HG03575 (cell line): Measurements from ENCODE around the gene GRIN3B.
"Not testable (repeated sequence)": the region's sequence is repeated elsewhere in the genome, so short reads cannot be mapped to it uniquely, and the experiment has no call there.

ENCODE experiments used
- ATAC-seq: cut with Tn5 transposase; IDR thresholded peaks from one replicate; pipeline ENCODE4 v1.9.1; 2021; ENCODE audit not compliant: unreplicated experiment, insufficient number of reproducible peaks, low FRiP score; ENCODE audit errors: extremely low read depth

Gene GRIN3B

GRCh38 chr19:1000095-1000494 is at the start of gene GRIN3B:
Gene GRIN3B, plus strand, starts transcription at chr19:1000419. Its CDS starts 19 bp downstream, at chr19:1000438.
- no peak for ATAC-seq

GRCh38 chr19:952049-952679 is 48.1 kb upstream of the GRIN3B start:
- ATAC-seq = no peak

- no peak for ATAC-seq
Measured at GRCh38 chr19:952680-953444, 47.4 kb upstream of the GRIN3B start.

GRCh38 chr19:953445-954271 is 46.6 kb upstream of the GRIN3B start:
- no peak for ATAC-seq

GRCh38 chr19:954272-954671 is 45.9 kb upstream of the GRIN3B start:
- no peak for ATAC-seq

- ATAC-seq = no peak
Measured at GRCh38 chr19:954672-955494, 45.3 kb upstream of the GRIN3B start.

- ATAC-seq = no peak
Measured at GRCh38 chr19:955803-956765, 44.1 kb upstream of the GRIN3B start.

- ATAC-seq = no peak
Measured at GRCh38 chr19:956766-957440, 43.3 kb upstream of the GRIN3B start.

GRCh38 chr19:957578-957977 is 42.6 kb upstream of the GRIN3B start:
- not testable (repeated sequence) for ATAC-seq

- ATAC-seq = no peak
Measured at GRCh38 chr19:958967-959855, 41.0 kb upstream of the GRIN3B start.

GRCh38 chr19:960020-960419 is 40.2 kb upstream of the GRIN3B start:
- ATAC-seq = no peak

- no peak for ATAC-seq
Measured at GRCh38 chr19:960601-960938, 39.6 kb upstream of the GRIN3B start.

GRCh38 chr19:961866-962620 is 38.2 kb upstream of the GRIN3B start:
- ATAC-seq = no peak

GRCh38 chr19:962683-963400 is 37.4 kb upstream of the GRIN3B start:
- ATAC-seq = no peak

GRCh38 chr19:963486-963951 is 36.7 kb upstream of the GRIN3B start:
- no peak for ATAC-seq
